ENCODE data around the gene ATP5F1D.

The ATP5F1D gene

GRCh38 chr19:1283917-1284292, 42.4 kb downstream of the ATP5F1D start:
- TF ChIP-seq EZH2phosphoT487 (IDR thresholded peaks at IDR 0.05; ENCODE audit: borderline replicate concordance) (no peak), CTCF (conservative IDR thresholded peaks at IDR 0.05; ENCODE audit: low read length) (no peak)
- Histone ChIP-seq H3K27me3 (ENCODE audit: insufficient read depth, low read length, poor library complexity, severe bottlenecking) (no peaks in the 10 kb centered on the region), H3K36me3 (ENCODE audit: insufficient read depth, low read length) (peaks cover 7% of the 10 kb centered on the region; the same call in 1 of the 2 replicates), H3K79me2 (ENCODE audit: insufficient read depth, low read length) (no peaks in the 10 kb centered on the region), H3F3A (ENCODE audit: low read depth) (no peaks in the 10 kb centered on the region), H3K9ac (ENCODE audit: low read depth, low read length, poor library complexity, severe bottlenecking) (no peak overlapping the region), H4K20me1 (ENCODE audit: insufficient read depth, low read length, poor library complexity, severe bottlenecking) (no peaks in the 10 kb centered on the region), H3K4me2 (ENCODE audit: low read depth, low read length, poor library complexity, severe bottlenecking) (no peak overlapping the region), H3K4me3 (ENCODE audit: low read length, poor library complexity, severe bottlenecking) (no peak overlapping the region), H3K4me1 (ENCODE audit: insufficient read depth, low read length, poor library complexity, severe bottlenecking) (no peaks in the 10 kb centered on the region), H3K9me3 (ENCODE audit: insufficient read depth, low read depth, low read length) (no peaks in the 10 kb centered on the region), H3K9me2 (replicated peaks; ENCODE audit: low read depth, low read length) (no peaks in the 10 kb centered on the region), H2AFZ (ENCODE audit: low read length) (no peak overlapping the region)

DNA sequence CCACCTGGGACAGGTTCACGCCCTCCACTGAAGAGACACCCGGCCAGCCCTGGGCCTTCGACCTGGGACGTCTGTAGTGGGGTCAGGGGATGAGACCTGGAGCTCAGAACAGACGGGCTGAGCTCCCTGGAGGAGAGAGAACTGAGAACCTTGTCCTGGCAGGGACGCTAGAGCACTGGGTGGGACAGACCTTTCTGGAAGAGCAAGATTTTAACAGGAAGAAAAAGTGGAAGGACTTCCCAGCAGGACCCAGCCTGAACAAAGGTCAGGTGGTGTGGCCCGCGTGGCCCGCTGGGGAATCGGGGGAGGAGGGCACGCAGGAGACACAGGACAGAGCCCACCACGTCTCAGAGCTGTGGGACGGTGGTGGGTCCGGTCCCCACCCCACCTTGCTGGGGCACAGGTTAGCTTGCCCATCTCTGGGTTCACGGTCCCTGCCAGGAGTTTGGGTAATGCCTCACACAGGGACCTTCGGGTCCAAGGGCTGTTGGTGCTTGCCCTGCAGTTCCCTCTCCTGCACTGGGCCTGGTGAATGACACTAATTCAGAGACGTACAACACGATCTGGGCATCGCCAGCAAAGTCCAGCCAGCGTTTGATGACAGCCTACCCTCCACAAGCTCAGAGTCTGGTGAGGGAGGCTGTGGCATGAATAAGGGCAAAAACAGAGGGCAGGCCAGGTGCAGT, 42.9 kb downstream of the ATP5F1D start:
- Histone ChIP-seq H3F3A (ENCODE audit: low read depth) (no peaks in the 10 kb centered on the region), H3K4me2 (ENCODE audit: low read depth, low read length, poor library complexity, severe bottlenecking) (no peak overlapping the region), H3K4me3 (ENCODE audit: low read length, poor library complexity, severe bottlenecking) (no peak overlapping the region), H3K9me3 (ENCODE audit: insufficient read depth, low read depth, low read length) (no peaks in the 10 kb centered on the region), H4K20me1 (ENCODE audit: insufficient read depth, low read length, poor library complexity, severe bottlenecking) (no peaks in the 10 kb centered on the region), H3K36me3 (ENCODE audit: insufficient read depth, low read length) (peaks cover 1% of the 10 kb centered on the region; the same call in 1 of the 2 replicates), H3K9me2 (replicated peaks; ENCODE audit: low read depth, low read length) (no peaks in the 10 kb centered on the region), H3K27me3 (ENCODE audit: insufficient read depth, low read length, poor library complexity, severe bottlenecking) (no peaks in the 10 kb centered on the region), H3K9ac (ENCODE audit: low read depth, low read length, poor library complexity, severe bottlenecking) (no peak overlapping the region), H3K4me1 (ENCODE audit: insufficient read depth, low read length, poor library complexity, severe bottlenecking) (no peaks in the 10 kb centered on the region), H3K79me2 (ENCODE audit: insufficient read depth, low read length) (no peaks in the 10 kb centered on the region), H2AFZ (ENCODE audit: low read length) (no peak overlapping the region)
- no peak for TF ChIP-seq EZH2phosphoT487 (IDR thresholded peaks at IDR 0.05; ENCODE audit: borderline replicate concordance)
- no peak for TF ChIP-seq CTCF (conservative IDR thresholded peaks at IDR 0.05; ENCODE audit: low read length)

GRCh38 chr19:1284979-1285736, 43.6 kb downstream of the ATP5F1D start:
- Histone ChIP-seq H3K9me3 (ENCODE audit: insufficient read depth, low read depth, low read length) (no peaks in the 10 kb centered on the region), H4K20me1 (ENCODE audit: insufficient read depth, low read length, poor library complexity, severe bottlenecking) (no peaks in the 10 kb centered on the region), H3K27me3 (ENCODE audit: insufficient read depth, low read length, poor library complexity, severe bottlenecking) (no peaks in the 10 kb centered on the region), H2AFZ (ENCODE audit: low read length) (no peak overlapping the region), H3K79me2 (ENCODE audit: insufficient read depth, low read length) (no peaks in the 10 kb centered on the region), H3K4me2 (ENCODE audit: low read depth, low read length, poor library complexity, severe bottlenecking) (no peak overlapping the region), H3K9ac (ENCODE audit: low read depth, low read length, poor library complexity, severe bottlenecking) (no peak overlapping the region), H3K9me2 (replicated peaks; ENCODE audit: low read depth, low read length) (no peaks in the 10 kb centered on the region), H3K4me1 (ENCODE audit: insufficient read depth, low read length, poor library complexity, severe bottlenecking) (no peaks in the 10 kb centered on the region), H3F3A (ENCODE audit: low read depth) (no peaks in the 10 kb centered on the region), H3K36me3 (ENCODE audit: insufficient read depth, low read length) (no peaks in the 10 kb centered on the region), H3K4me3 (ENCODE audit: low read length, poor library complexity, severe bottlenecking) (no peak overlapping the region)
- no peak for TF ChIP-seq CTCF (conservative IDR thresholded peaks at IDR 0.05; ENCODE audit: low read length)
- no peak for TF ChIP-seq EZH2phosphoT487 (IDR thresholded peaks at IDR 0.05; ENCODE audit: borderline replicate concordance)

Data from Loucy (cell line).